ENCODE data around the gene EFNA1. TPM values are rescaled to one million over a fixed set of nuclear protein-coding genes. Genes with fewer than 3 reads are reported as not detected.

Gene EFNA1
- total RNA-seq, 1 experiment from 2014 or later = 6.5 TPM

DNA sequence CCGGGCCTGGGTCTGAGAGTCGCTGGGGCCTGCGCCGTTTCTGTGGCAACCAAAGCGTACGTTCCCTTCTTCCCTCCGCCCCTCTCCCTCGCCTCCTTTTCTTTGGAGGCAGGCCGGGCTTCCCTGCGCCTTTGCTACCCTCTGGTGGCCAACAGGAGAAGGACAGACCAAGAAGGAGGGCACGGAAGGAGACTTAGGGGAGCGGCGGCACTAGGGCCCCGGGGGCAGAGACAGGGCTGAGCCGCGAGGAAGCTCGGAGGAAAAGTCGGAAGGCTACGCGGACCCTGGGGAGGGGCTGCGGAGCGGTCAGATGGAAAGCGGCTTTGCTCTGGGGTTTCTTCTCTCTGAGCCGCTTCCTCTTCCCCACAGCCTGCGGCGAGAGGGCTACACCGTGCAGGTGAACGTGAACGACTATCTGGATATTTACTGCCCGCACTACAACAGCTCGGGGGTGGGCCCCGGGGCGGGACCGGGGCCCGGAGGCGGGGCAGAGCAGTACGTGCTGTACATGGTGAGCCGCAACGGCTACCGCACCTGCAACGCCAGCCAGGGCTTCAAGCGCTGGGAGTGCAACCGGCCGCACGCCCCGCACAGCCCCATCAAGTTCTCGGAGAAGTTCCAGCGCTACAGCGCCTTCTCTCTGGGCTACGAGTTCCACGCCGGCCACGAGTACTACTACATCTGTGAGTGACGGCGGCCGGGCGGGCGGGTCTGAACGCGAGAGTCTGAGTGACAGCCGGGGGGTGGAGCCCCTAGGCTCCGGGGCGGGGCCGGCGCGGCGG lies 42.8 kb upstream of the EFNA1 start (continued):
- TF ChIP-seq, protein P1, sequence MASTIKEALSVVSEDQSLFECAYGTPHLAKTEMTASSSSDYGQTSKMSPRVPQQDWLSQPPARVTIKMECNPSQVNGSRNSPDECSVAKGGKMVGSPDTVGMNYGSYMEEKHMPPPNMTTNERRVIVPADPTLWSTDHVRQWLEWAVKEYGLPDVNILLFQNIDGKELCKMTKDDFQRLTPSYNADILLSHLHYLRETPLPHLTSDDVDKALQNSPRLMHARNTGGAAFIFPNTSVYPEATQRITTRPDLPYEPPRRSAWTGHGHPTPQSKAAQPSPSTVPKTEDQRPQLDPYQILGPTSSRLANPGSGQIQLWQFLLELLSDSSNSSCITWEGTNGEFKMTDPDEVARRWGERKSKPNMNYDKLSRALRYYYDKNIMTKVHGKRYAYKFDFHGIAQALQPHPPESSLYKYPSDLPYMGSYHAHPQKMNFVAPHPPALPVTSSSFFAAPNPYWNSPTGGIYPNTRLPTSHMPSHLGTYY (CRISPR knock-in tag; IDR thresholded peaks at IDR 0.05) = no peak
- TF ChIP-seq JUN (CRISPR knock-in tag; IDR thresholded peaks at IDR 0.05) (no peak), PRRX2 (CRISPR knock-in tag; IDR thresholded peaks at IDR 0.05) (no peak), ZNF219 (CRISPR knock-in tag; IDR thresholded peaks at IDR 0.05; ENCODE audit: borderline replicate concordance) (no peak), SOX15 (CRISPR knock-in tag; IDR thresholded peaks at IDR 0.05) (no peak), TP53 (CRISPR knock-in tag; IDR thresholded peaks at IDR 0.05) (peak; percentile 84; the same call in 1 of the 2 replicates), FOXK1 (CRISPR knock-in tag; IDR thresholded peaks at IDR 0.05) (no peak; the same call in 1 of the 2 replicates), NR1H2 (CRISPR knock-in tag; IDR thresholded peaks at IDR 0.05) (no peak), CREB1 (CRISPR knock-in tag; IDR thresholded peaks at IDR 0.05) (no peak), CBFB (CRISPR knock-in tag; IDR thresholded peaks at IDR 0.05; ENCODE audit: low read depth) (peak; percentile 92; the same call in 1 of the 2 replicates), MYBL2 (CRISPR knock-in tag; IDR thresholded peaks at IDR 0.05) (no peak; the same call in 1 of the 2 replicates)
- TF ChIP-seq, protein P2, sequence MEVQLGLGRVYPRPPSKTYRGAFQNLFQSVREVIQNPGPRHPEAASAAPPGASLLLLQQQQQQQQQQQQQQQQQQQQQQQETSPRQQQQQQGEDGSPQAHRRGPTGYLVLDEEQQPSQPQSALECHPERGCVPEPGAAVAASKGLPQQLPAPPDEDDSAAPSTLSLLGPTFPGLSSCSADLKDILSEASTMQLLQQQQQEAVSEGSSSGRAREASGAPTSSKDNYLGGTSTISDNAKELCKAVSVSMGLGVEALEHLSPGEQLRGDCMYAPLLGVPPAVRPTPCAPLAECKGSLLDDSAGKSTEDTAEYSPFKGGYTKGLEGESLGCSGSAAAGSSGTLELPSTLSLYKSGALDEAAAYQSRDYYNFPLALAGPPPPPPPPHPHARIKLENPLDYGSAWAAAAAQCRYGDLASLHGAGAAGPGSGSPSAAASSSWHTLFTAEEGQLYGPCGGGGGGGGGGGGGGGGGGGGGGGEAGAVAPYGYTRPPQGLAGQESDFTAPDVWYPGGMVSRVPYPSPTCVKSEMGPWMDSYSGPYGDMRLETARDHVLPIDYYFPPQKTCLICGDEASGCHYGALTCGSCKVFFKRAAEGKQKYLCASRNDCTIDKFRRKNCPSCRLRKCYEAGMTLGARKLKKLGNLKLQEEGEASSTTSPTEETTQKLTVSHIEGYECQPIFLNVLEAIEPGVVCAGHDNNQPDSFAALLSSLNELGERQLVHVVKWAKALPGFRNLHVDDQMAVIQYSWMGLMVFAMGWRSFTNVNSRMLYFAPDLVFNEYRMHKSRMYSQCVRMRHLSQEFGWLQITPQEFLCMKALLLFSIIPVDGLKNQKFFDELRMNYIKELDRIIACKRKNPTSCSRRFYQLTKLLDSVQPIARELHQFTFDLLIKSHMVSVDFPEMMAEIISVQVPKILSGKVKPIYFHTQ (CRISPR knock-in tag; IDR thresholded peaks at IDR 0.05) = no peak
- TF ChIP-seq, protein P3, sequence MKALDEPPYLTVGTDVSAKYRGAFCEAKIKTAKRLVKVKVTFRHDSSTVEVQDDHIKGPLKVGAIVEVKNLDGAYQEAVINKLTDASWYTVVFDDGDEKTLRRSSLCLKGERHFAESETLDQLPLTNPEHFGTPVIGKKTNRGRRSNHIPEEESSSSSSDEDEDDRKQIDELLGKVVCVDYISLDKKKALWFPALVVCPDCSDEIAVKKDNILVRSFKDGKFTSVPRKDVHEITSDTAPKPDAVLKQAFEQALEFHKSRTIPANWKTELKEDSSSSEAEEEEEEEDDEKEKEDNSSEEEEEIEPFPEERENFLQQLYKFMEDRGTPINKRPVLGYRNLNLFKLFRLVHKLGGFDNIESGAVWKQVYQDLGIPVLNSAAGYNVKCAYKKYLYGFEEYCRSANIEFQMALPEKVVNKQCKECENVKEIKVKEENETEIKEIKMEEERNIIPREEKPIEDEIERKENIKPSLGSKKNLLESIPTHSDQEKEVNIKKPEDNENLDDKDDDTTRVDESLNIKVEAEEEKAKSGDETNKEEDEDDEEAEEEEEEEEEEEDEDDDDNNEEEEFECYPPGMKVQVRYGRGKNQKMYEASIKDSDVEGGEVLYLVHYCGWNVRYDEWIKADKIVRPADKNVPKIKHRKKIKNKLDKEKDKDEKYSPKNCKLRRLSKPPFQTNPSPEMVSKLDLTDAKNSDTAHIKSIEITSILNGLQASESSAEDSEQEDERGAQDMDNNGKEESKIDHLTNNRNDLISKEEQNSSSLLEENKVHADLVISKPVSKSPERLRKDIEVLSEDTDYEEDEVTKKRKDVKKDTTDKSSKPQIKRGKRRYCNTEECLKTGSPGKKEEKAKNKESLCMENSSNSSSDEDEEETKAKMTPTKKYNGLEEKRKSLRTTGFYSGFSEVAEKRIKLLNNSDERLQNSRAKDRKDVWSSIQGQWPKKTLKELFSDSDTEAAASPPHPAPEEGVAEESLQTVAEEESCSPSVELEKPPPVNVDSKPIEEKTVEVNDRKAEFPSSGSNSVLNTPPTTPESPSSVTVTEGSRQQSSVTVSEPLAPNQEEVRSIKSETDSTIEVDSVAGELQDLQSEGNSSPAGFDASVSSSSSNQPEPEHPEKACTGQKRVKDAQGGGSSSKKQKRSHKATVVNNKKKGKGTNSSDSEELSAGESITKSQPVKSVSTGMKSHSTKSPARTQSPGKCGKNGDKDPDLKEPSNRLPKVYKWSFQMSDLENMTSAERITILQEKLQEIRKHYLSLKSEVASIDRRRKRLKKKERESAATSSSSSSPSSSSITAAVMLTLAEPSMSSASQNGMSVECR (CRISPR knock-in tag; IDR thresholded peaks at IDR 0.05; ENCODE audit: borderline replicate concordance) = peak; percentile 36; the same call in 1 of the 2 replicates
- TF ChIP-seq, protein P4, sequence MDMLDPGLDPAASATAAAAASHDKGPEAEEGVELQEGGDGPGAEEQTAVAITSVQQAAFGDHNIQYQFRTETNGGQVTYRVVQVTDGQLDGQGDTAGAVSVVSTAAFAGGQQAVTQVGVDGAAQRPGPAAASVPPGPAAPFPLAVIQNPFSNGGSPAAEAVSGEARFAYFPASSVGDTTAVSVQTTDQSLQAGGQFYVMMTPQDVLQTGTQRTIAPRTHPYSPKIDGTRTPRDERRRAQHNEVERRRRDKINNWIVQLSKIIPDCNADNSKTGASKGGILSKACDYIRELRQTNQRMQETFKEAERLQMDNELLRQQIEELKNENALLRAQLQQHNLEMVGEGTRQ (CRISPR knock-in tag; IDR thresholded peaks at IDR 0.05) = peak; percentile 61
- TF ChIP-seq, protein P5, sequence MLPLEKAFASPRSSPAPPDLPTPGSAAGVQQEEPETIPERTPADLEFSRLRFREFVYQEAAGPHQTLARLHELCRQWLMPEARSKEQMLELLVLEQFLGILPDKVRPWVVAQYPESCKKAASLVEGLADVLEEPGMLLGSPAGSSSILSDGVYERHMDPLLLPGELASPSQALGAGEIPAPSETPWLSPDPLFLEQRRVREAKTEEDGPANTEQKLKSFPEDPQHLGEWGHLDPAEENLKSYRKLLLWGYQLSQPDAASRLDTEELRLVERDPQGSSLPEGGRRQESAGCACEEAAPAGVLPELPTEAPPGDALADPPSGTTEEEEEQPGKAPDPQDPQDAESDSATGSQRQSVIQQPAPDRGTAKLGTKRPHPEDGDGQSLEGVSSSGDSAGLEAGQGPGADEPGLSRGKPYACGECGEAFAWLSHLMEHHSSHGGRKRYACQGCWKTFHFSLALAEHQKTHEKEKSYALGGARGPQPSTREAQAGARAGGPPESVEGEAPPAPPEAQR (CRISPR knock-in tag; IDR thresholded peaks at IDR 0.05) = no peak
- TF ChIP-seq, protein P6, sequence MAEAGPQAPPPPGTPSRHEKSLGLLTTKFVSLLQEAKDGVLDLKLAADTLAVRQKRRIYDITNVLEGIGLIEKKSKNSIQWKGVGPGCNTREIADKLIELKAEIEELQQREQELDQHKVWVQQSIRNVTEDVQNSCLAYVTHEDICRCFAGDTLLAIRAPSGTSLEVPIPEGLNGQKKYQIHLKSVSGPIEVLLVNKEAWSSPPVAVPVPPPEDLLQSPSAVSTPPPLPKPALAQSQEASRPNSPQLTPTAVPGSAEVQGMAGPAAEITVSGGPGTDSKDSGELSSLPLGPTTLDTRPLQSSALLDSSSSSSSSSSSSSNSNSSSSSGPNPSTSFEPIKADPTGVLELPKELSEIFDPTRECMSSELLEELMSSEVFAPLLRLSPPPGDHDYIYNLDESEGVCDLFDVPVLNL (CRISPR knock-in tag; IDR thresholded peaks at IDR 0.05; ENCODE audit: borderline replicate concordance, low read depth) = no peak
- TF ChIP-seq, protein P7, sequence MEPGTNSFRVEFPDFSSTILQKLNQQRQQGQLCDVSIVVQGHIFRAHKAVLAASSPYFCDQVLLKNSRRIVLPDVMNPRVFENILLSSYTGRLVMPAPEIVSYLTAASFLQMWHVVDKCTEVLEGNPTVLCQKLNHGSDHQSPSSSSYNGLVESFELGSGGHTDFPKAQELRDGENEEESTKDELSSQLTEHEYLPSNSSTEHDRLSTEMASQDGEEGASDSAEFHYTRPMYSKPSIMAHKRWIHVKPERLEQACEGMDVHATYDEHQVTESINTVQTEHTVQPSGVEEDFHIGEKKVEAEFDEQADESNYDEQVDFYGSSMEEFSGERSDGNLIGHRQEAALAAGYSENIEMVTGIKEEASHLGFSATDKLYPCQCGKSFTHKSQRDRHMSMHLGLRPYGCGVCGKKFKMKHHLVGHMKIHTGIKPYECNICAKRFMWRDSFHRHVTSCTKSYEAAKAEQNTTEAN (CRISPR knock-in tag; IDR thresholded peaks at IDR 0.05) = 0 out of 2 replicates have a peak, but pooled peaks have one; percentile 24
- TF ChIP-seq, protein P8, sequence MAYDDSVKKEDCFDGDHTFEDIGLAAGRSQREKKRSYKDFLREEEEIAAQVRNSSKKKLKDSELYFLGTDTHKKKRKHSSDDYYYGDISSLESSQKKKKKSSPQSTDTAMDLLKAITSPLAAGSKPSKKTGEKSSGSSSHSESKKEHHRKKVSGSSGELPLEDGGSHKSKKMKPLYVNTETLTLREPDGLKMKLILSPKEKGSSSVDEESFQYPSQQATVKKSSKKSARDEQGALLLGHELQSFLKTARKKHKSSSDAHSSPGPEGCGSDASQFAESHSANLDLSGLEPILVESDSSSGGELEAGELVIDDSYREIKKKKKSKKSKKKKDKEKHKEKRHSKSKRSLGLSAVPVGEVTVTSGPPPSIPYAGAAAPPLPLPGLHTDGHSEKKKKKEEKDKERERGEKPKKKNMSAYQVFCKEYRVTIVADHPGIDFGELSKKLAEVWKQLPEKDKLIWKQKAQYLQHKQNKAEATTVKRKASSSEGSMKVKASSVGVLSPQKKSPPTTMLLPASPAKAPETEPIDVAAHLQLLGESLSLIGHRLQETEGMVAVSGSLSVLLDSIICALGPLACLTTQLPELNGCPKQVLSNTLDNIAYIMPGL (CRISPR knock-in tag; IDR thresholded peaks at IDR 0.05) = no peak; the same call in 1 of the 2 replicates

All from WTC11 (cell line).